Right hindlimb (tissue), 1 donor: ENCODE data around the gene DGKD.
"Not testable (repeated sequence)": the region's sequence is repeated elsewhere in the genome, so short reads cannot be mapped to it uniquely, and the experiment has no call there.

Source experiments
- DNase-seq: peaks from one replicate; pipeline ENCODE4 v3.0.0-alpha.2; 2018

DGKD gene

DNA sequence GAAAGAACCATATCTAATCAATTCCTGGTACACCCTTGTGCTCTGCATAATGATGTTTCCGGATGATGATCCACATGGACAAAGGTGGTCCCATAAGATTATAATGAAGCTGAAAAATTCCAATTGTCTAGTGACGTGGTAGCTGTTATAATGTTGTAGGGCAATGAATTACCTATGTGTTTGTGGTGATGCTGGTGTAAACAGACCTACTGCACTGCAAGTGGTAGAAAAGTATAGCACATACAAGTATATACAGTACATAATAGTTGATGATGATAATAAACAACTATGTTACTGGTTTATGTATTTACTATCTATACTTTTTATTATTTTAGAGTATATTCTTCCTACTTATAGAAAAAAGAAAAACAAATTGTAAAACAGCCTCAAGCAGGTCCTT lies 8.4 kb downstream of the DGKD start:
- DNase-seq = no peak

DNA sequence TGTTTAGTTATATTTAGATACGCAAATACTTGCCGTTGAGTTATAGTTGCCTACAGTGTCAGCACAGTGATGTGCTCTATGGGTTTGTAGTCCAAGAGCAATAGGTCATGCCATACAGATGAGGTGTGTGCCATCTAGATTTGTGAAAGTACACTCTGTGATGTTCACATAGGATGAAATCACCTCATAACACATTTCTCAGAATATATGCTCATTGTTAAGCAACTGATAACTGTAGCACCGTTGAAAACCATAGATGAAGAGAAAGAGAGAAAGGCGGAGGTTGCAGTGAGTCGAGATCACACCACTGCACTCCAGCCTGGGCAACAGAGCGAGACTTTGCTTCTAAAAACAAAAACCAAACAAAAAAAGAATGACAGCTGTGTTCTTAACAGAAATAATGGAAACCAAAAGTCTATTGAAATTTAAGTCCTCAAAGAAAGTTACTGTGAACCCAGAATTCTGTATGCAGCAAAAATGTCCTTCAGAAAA lies 9.5 kb downstream of the DGKD start:
- no peak for DNase-seq

DNA sequence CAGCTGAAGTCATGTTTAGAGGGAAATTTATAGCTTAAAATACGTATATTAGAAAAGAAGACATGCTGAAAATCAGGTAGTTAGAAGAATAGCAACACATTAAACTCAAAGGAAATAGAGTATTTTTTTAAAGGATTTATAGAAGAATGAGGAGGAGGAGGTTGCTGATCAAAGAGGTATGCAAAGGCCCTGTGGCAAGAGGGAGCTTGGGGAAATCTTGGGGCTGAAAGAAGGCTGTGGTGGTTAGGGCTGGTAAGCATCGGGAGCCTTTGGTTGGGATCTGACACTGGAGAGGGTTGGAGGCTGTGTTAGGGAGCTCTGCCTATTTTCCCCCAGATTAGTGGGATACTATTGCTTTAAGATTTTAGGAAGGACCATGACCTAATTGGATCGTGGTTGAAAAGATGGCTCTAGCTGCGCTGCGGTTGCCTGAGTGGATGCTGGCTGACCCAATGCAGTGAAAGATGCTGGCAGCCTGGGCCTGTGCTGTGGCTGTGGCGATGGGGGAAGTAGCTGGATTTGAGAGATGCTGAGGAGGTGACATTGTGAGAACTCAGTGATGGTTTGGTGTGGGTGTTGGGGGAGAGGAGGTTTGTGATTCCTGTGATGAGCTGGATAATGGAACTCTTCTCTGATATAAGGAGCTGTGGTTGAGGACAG lies 11.7 kb downstream of the DGKD start:
- DNase-seq = no peak

DNA sequence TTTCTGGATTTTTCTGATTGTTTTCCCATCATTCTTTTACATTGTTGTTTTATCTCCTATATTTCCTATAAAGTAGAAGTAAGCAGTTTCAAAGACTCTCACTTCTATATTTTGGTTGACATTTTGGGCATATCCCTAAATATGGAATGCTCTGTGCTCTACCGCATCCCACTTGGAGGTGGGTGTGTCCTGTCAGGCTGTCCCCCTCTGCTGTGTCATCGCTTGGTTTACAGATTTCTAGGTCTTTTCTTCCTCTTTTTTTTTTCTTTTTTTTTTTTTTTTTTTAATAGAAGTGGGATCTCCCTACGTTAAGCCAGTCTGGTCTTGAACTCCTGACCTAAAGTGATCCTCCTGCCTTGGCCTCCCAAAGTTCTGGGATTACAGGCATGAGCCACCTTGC lies 13.3 kb downstream of the DGKD start:
- no peak for DNase-seq

GRCh38 chr2:233368756-233369155 lies 14.5 kb downstream of the DGKD start:
- no peak for DNase-seq

DNA sequence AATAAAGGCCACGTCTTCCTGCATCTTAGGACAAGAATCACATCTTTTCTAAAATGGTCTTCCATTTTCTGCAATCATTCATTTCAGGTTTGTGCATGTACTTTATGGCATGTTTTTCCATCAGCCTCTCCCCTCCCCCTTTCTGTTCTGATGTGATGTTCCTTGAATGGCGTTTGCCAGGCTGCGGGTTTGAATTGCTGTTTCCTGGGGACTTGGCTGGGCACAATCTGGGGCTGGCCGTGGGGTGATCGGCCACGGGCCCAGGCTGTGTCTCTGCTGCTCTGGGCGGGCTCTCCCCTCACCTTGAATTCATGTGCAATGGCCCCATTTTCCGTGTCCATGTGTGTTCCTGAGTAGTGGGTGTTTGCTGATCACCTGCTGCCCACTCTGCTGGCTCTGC lies 15.2 kb downstream of the DGKD start:
- no peak for DNase-seq

GRCh38 chr2:233369897-233370685 lies 15.8 kb downstream of the DGKD start:
- DNase-seq = no peak

DNA sequence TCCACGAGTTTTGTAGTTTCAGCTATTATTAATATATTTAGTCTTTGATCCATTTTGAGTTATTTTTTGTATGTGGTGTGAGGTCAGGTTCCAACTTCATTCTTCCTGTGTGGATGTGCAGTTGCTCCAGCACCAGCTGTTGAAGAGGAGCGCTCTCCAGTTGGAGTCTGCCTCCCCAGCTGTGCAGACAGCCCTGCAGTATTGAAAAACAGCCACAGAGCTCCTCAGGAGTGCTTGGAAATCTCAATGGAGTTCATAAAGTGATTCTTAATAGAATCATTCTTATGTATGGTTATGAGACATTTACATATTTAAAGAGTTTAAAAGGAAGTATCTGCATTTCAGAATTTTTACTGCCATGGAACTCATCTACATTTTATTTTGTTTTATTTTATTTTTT lies 17.3 kb downstream of the DGKD start:
- DNase-seq = peak; percentile 51

- no peak for DNase-seq
These were observed 18.6 kb downstream of the DGKD start for GRCh38 chr2:233372855-233373254.

DNA sequence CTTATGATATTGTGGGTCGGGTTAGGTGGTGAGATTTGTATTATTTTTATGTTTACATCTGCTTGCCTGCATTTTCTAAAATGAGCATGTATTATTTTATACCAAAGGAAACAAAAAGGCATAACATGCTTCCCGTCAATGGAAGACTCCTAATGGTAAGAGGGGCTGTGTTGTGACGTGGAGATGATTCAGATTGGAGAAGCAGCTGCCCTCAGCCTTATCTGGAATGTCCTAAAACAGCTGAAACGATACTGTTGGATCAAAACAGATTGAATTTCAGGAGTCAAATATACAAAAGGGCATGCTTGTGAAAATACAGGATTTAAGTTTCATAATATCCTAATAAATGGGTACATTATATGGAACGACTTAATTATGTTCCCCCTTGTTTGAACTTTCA lies 19.0 kb downstream of the DGKD start:
- DNase-seq = no peak

DNA sequence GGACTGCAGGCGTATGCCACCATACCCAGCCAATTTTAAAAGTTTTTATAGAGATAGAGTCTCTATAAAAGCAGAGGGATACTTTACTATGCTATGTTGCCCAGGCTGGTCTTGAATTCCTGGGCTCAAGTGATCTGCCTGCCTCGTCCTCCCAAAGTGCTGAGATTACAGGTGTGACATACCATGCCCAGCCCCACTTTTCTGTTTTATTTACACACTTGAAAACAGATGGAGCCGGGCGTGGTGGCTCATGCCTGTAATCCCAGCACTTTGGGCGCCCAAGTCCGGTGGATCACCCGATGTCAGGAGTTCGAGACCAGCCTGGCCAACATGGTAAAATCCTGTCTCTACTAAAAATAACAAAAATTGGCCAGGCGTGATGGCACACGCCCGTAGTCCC lies 20.5 kb downstream of the DGKD start:
- not testable (repeated sequence) for DNase-seq

- DNase-seq = no peak
These were observed 21.4 kb downstream of the DGKD start for GRCh38 chr2:233375490-233376314.

- no peak for DNase-seq
These were observed 24.7 kb downstream of the DGKD start for GRCh38 chr2:233379034-233379433.

GRCh38 chr2:233379441-233379840 lies 25.1 kb downstream of the DGKD start:
- DNase-seq = no peak

DNA sequence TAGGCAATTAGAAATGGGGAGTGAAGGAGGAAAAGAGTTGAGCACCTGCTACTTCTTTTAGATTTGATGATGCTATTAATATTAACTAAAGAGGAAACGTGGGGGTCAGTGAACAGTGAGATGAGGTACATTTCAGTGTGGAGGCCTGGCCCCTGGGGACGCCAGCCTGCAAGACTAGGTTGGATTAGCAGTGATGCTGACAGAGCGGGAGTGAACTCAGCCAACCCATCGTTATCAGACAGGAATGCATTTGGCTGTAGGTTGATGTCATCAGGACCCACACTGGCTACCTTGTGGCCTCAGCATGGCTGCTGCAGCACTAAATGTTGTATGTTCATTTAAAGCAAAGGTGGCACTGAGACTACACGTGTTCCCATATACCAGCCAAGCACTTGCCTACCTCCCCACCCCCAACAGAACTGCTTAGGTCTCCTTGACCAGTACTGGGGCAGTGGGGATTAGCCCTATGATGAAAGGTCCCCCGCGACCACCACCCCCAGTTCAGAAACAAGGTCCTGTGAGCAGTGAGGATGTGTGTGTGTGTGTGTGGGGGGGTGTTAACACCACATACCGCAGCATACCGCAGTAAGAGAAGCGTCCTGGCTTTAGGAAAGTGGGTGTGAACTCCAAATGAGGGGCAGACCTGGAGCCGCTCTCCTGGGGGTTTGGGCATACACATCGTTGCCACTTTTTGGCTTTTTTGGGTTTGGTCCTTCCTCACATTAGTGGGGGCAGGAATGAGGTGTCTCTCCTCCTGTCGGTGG lies 26.0 kb downstream of the DGKD start:
- DNase-seq = no peak

- no peak for DNase-seq
These were observed 26.8 kb downstream of the DGKD start for GRCh38 chr2:233380995-233381637.

DNA sequence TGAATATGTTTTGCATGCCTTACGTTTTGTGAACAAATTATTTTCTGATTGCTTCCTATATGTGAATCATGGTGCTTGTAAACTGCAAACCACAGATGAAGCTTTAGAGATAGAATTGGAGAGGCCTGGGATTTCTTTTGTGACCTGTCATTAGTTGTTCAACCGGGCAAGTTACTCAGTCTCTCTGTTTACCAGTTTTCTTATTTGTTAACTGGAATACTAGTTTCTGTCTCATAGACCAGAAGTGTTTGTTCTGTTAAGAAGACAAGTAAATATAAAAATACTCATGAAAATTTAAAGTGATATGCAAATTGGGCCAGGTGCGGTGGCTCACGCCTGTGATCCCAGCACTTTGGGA lies 27.3 kb downstream of the DGKD start:
- no peak for DNase-seq

DNA sequence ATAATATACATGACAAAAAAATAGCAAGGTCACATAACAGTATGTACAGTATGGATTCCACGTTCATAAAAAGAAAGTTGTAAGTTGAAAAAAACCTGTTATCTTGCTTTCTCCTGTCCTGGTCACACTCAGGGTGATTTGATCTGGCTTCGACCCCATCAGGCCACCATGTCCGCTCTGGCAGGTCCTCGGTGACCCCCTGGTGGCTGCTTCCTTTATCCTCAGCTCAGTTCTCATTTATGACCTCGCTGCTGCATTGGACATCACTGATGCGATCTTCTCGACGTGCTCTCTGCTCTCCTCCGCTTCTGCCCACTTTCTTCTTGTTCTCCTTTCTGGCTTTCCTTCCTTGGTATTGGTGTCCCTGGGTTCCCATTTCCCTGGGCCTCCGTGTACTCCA lies 29.7 kb downstream of the DGKD start:
- no peak for DNase-seq

GRCh38 chr2:233384811-233385488 lies 30.7 kb downstream of the DGKD start:
- no peak for DNase-seq

DNA sequence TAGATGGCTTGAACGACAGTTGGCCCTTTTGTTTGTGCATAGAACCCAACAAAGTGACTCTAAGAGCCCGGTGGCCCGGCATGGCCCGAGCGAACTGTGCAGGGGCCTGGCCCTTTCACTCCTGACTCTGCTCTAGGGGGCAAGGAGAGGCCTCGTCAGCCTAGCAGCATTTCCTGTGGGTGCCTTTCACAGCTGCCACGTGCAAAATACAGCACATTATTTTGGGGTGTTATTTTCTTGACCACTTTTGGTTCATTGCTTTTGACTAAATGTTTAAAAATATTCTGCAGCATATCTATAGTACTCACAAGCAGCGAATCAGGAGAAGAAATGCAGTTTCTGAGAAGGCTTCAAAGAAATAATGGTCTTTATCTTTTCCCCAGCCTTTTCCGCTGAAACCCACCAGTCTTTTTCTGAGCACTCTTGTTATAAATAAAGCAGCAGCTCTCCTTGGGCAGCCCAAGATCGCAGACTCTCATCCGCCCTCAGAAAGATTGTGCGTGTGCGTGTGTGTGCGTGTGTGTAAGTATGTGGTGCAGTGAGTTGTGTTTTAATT lies 31.3 kb downstream of the DGKD start:
- no peak for DNase-seq

DNA sequence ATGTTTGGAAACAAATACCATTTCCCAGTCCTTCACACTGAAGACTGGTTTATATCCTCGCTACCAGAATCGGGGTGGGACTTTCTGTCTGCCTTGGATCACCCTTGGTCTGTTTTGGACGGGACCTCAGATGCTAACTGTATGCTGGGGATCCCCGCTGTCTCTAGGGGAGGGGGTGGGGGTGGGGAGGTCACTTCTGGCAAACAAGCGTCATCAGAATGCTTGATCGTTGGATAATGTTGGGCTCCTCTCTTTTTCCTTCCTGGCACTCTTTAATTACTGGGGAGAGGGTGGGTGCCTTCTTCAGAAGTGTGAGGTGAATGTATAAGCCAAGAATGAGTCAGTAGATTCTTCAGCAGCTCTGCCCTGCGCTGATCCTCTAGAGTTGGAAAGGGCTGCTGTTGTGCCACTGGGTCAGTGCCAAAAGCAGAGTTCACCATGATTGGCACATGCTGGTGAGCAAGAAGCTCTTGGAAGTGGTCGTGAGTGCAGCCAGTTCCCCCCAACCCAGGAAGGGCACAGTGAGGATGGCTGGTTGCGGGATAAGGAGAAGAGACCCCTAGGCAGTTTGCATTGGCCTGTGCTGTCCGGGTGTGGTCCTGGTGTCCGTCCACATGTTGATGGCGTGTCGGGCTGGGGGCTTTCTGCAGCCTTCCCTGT lies 32.2 kb downstream of the DGKD start:
- DNase-seq = peak; percentile 46
